Stimulated activated CD8-positive, alpha-beta memory T cell treated with anti-CD3 and anti-CD28 coated beads, Interleukin-15, amount 100 ng/mL, for 48 hours (primary cell): Measurements from ENCODE around the gene C1GALT1.
"Not testable (repeated sequence)": the region's sequence is repeated elsewhere in the genome, so short reads cannot be mapped to it uniquely, and the experiment has no call there.

ENCODE experiments used
- DNase-seq, 2 donors: peaks; one replicate each; pipeline ENCODE4 v3.0.0-alpha.2; 2020; ENCODE audit warnings: low read depth in 2 of 2

The C1GALT1 gene

GRCh38 chr7:7237201-7237977 lies 55.0 kb downstream of the C1GALT1 start:
- no peak for DNase-seq

- DNase-seq: no peak
Measured at GRCh38 chr7:7237978-7238267, 55.6 kb downstream of the C1GALT1 start.

DNA sequence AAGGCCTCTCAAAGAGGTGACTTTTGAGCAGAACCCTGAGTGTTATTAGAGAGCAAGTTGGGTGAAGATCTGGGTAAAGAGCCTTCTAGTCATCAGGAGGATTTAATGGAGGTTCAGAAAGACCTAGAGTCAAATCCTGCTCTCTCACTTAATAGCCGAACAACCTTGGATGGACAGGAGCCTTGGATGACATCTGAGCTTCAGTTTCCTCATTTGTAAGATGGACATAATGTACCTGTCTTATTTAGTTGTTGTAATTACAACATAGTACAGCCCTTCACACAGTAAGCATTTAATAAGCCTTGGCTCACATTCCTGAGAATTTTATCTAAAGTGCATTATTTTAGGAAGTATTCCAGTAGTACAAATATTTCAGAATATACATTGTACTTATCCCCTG lies 57.0 kb downstream of the C1GALT1 start:
- no peak for DNase-seq

DNA sequence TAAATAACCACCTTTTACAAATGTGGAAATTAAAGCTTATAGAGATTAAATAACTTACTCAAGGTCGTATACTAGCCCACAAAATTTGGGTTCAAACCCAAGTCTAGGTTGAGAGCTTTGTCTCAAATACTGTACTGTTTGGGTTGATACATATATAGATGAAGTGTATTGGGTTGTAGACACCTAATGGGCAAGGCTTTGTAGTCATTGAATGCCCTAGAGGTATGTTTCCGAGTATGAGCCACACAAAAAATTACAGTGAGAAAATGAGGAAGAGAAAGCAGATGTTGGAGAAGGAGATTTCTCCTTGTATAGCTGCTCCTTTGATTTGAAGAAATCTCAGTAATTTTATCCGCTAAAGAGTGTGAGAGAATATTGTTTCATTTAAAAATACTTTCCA lies 60.6 kb downstream of the C1GALT1 start:
- DNase-seq: no peak

GRCh38 chr7:7245233-7245632 lies 62.9 kb downstream of the C1GALT1 start:
- not testable (repeated sequence) for DNase-seq

DNA sequence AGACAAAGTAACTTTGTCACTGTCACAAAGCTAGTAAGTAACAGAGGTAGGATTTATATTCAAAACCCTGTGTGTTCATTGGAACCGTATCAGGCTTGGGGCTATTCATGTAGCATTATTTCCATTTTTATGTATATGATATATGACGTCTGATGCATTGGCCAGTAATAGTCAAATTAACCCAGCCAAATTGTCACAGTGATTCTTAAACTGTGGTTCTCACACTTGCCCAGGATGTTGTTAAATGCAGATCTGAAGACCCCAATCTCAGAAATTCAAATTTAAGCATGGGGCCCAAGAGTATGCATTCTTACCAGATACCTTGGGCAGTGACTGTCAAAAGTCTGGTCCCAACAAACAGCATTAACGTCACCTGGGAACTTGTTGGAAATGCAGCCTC lies 63.9 kb downstream of the C1GALT1 start:
- no peak for DNase-seq

DNA sequence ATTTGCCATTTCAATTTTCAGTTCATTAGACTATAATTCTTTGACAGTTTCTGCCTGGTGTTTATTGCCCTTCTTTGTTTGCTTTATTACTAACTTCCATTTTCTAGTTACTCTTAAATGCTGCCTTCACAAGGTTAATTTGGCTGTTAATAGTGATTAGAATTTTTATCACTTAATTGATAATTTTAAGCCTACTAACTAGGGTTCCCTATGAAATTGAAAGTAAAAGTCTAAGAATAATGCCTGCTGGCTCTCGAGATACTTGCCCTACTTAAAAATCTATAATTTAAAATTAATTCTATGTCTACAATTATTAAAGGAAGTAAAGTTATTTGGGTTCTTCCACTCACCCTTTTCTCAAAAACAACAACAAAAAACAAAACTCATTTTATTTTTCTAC lies 65.3 kb downstream of the C1GALT1 start:
- no peak for DNase-seq

DNA sequence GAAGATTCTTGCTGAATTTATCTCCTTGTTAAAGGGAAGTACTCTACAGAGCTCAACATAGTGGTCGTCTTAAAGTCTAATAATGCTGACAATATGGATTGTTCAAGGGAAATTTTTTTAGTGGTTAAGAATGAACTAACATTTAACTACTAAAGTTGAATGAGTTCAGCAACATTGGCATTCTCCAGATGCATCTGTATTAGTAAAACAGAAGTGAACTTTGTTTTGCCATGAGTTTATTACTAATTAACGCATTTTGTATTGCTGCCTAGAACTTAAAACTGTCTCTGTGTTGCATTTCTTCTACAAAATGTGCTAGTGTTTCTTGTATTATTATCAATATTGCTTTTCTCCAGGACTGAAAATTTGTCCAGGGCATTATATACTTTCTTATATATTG lies 67.5 kb downstream of the C1GALT1 start:
- no peak for DNase-seq

DNA sequence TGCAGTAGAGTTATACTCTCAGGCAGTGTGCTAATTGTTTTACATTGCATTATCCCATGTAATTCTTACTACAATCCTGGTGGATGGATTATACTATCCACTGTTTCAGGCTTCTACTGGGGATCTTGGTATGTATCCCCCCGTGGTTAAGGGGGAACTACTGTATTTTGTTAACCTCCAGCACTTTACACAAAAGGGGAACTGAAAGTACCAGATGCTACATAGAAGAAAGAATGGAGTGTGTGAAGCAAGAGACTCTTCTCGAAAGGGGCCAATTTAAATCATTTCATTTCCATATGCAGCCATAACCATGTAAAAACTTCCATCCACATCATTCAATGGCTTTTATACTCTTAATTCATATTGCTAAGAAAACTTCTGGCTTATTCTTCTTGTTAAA lies 69.4 kb downstream of the C1GALT1 start:
- no peak for DNase-seq

- no peak for DNase-seq
Measured at GRCh38 chr7:7254319-7254718, 72.0 kb downstream of the C1GALT1 start.

- no peak for DNase-seq
Measured at GRCh38 chr7:7254908-7255307, 72.6 kb downstream of the C1GALT1 start.

GRCh38 chr7:7256731-7257274 lies 74.5 kb downstream of the C1GALT1 start:
- DNase-seq: no peak

- DNase-seq: no peak
Measured at GRCh38 chr7:7257899-7258692, 75.8 kb downstream of the C1GALT1 start.

DNA sequence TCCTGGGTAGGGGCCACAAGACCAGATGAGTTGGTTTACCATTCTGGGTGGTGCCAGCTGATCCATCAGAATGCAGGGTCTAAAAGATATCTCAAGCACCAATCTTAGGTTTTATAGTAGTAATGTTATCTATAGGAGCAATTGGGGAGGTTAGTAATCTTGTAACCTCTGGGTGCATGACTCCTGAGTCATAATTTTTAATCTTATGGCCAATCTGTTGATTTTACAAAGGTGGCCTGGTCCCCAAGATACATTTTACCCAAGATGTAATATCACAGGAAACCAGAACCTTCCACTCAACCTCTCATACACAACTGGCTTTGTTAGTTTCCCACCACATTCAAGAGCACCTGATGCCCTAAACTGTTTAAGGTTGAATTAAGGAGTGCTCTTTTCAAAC lies 79.5 kb downstream of the C1GALT1 start:
- DNase-seq: no peak

GRCh38 chr7:7263297-7264230 lies 81.2 kb downstream of the C1GALT1 start:
- DNase-seq: no peak

DNA sequence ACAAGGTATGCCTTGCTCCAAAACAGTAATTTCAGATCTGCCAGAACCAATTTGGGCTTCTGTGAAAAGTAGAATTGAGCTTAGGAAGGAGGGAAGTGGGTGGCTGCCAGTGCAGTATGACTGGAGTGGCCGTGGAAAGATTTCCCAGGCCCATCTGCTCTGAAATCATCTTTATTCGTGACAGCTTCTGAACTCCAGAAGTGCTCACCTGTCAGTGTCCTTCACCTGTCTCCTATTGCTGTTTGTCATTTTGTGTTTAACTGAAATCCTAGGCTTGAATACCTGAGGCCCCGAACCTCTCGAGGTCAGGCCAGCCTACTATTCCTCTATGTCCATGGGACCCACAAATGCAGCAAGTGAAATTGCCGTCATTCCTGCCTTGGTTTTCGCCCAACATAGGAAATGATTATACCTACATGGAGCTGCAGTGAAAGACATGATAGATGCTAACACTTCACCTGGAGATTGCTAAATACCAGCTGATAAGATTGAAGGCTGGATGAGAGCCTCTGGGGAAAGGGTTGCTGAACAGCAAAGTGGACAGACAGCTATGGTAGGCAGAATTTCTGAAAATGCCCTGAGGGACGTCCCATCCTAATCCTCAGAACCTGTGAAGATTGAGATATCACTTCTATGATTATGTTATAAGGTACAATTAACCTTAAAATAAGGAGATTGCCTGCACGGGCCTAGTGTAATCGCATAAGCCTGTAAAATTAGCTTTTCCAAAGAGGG lies 82.1 kb downstream of the C1GALT1 start:
- DNase-seq: no peak

DNA sequence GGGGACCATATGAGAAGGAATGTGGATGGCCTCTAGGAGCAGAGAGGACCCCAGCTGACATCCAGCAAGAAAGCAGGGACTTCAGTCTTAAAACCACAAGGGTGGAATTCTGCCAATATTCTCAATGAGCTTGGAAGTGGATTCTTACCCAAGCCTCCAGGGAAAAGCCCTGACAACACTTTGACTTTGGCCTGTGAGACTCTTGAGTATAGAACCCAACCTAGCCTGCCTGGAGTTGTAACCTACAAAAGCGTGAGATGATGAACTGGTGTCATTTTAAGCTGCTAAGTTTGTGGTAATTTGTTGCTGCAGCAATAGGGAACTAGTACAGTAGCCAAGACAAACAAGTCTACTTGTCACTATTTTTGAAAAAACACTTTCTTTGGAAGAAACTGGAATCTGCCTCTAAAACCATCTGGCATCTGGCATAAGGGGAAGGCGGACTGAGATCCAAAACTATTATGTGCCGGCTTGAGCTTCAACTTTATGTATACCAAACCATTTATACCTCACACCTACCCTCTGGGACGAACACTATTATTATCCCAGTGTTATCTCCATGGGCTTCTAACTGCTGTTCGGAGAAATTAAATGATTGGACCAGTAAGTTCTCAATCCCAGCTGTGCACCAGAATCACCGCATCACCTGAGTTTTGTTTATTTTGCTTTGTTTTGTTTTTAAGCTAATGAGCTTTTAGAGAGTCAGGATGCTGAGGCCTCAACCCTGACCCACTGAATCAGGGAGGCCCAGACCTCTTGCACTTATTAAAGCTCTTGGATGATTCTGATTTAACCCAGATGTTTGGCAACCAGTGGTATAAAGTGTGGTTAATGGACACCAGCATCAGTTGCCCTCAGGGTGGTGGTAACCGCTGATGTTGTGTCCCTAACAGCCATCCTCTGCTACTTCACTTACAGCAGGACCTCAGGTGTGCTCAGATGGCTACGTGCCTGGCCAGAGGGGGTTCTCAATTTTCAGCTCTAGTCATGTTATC lies 83.0 kb downstream of the C1GALT1 start:
- no peak for DNase-seq

- DNase-seq: no peak
Measured at GRCh38 chr7:7266257-7266881, 84.0 kb downstream of the C1GALT1 start.

GRCh38 chr7:7271094-7271874 lies 88.9 kb downstream of the C1GALT1 start:
- DNase-seq: no peak
